ENCODE data around the gene ADAM22.

DNA sequence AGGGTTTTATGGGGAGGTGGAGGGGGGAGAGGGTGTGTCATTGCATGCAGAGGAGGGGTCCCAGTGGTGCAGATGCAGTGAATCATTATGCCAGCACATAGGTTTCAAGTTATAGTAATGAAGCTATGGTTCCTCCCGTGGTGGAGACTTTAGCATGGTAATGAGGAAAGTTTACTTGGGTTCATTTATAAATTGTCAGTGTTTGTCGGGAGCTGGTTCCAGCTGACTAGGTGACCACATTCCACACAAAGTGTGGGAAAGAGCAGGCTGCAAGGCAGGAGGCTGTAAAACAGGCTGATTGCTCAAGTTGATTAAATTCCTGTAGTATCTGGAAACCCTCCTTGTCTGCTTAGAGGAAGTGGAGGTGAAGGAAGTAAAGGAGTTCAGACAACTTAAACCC, 206.9 kb downstream of the ADAM22 start:
- TF ChIP-seq, protein P1, sequence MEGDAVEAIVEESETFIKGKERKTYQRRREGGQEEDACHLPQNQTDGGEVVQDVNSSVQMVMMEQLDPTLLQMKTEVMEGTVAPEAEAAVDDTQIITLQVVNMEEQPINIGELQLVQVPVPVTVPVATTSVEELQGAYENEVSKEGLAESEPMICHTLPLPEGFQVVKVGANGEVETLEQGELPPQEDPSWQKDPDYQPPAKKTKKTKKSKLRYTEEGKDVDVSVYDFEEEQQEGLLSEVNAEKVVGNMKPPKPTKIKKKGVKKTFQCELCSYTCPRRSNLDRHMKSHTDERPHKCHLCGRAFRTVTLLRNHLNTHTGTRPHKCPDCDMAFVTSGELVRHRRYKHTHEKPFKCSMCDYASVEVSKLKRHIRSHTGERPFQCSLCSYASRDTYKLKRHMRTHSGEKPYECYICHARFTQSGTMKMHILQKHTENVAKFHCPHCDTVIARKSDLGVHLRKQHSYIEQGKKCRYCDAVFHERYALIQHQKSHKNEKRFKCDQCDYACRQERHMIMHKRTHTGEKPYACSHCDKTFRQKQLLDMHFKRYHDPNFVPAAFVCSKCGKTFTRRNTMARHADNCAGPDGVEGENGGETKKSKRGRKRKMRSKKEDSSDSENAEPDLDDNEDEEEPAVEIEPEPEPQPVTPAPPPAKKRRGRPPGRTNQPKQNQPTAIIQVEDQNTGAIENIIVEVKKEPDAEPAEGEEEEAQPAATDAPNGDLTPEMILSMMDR (IDR thresholded peaks at IDR 0.05), result no peak
- TF ChIP-seq POLR2A (IDR thresholded peaks at IDR 0.05), result no peak
